Stimulated activated CD4-positive, alpha-beta T cell treated with anti-CD3 and anti-CD28 coated beads, TNF-alpha, amount 100 ng/mL, for 4 hours (primary cell): ENCODE results near the gene TOM1L2.
"Not testable (repeated sequence)": the region's sequence is repeated elsewhere in the genome, so short reads cannot be mapped to it uniquely, and the experiment has no call there.

Experiments
- DNase-seq, 3 experiments: peaks; one replicate each; pipeline ENCODE4 v3.0.0-alpha.2; 2020; ENCODE audit warnings: low read depth in 3 of 3

The TOM1L2 gene

GRCh38 chr17:17972126-17972951, at the start of gene TOM1L2, which contains the start of gene DRC3:
Gene TOM1L2, minus strand, starts transcription at chr17:17972400. Its CDS starts 87 bp downstream, at chr17:17972313.
Gene DRC3, plus strand, starts transcription at chr17:17972862. Its CDS starts 4,737 bp downstream, at chr17:17977599.
- DNase-seq: peak; percentile 98 to 100 (median 100)

- DNase-seq: no peak
Observed at GRCh38 chr17:18021372-18021771, 49.2 kb upstream of the TOM1L2 start.

- DNase-seq: no peak
Observed at GRCh38 chr17:18020971-18021370, 48.8 kb upstream of the TOM1L2 start.

DNA sequence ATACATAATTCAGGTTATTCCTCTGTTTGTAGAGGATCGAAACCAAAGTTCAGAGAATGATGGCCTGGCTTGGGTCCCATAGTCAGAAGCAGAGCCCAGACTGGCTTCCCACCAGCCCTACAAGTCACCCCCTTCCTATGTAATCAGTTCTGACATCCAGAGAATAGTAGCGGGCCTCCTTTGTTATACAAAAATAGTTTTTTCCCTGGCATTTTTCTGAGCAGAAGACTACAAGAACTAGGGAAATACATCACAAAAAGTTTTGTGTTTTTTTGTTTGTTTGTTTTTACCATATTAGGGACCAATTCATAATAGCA, 47.6 kb upstream of the TOM1L2 start:
- DNase-seq: no peak

GRCh38 chr17:18018411-18018921, 46.3 kb upstream of the TOM1L2 start:
- DNase-seq: no peak

DNA sequence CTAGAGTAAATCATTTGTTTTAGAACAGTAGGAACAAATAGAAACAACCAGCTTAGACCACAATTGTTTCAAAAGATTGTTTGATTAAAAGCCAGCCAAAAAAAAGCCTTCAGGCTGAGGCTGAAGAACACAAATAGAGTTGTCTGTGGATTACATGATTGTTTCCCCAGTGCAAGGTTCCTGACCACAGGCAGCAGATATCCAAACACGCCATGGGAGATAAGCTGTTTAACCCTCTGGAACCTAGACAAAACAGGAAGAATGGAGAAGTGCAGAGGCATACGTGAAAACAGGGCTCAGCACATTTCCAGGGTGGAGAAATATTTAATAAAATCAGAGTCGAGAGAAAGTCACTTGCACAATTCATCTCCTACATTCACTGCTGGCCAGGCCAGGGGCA, 45.8 kb upstream of the TOM1L2 start:
- DNase-seq: no peak

DNA sequence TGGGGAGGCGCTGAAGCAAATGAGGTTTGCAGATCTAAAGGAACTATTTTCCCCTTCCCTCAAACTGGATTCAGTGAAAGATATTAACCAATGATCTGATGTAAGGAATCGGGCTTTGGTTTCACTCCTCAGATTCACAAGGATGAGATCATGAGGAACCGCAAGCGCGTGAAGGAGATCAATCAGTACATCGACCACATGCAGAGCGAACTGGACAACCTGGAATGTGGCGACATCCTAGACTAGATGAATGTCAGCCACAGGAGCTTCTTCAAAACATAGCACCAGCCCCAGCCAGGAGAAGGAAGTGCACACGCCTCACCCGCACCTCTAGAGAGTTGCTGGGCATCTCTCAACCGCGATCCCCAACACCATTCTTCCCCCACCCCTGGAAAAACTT, 44.2 kb upstream of the TOM1L2 start:
- DNase-seq: no peak

DNA sequence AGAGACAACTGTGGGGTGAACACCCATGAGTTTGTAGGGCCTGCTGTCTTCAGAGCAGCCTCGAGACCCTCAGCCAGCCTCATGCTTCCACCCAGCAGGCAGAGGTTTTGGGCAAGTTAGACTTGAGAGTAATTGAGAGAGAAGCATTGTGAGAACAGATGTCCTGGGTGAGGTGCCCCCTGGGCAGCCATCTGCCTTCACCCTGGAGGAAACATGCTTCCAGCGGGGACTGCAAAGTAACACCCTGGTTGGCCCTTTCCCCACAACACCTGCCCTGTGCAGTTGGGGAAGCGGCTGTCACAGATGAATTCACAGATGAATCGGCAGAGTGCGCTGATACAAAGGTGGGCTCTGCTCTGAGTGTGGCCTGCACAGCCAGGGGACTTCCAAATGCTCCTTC, 43.4 kb upstream of the TOM1L2 start:
- no peak for DNase-seq

DNA sequence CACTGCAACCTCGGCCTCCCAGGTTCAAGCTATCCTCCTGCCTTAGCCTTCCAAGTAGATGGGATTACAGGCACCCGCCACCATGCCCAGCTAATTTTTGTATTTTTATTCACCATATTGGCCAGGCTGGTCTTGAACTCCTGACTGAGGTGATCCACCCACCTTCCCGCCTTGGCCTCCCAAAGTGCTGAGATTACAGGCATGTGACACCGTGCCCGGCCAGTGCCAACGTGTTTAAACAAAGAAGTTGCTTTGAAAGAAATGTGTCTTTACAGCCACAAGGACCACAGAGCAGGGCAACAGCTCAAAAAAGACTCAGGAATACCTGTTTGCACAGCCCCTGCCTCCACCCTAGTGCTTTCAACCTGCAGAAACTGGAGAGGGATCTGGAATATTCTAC, 41.8 kb upstream of the TOM1L2 start:
- DNase-seq: no peak

DNA sequence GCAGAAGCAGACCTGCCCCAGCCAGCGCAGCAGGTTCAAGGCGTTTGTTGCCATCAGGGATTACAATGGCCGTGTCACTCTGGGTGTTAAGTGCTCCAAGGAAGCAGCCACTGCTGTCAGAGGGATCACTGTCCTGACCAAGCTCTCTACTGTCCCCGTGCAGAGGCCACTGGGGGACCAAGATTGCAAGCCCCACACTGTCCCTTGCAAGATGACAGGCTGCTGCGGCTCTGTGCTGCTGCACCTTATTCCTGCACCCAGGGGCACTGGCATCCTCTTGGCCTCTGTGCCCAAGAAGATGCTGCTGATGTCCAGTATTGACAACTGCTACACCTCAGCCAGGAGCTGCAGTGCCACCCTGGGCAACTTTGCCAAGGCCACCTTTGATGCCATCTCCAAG, 39.1 kb upstream of the TOM1L2 start:
- DNase-seq: no peak

- DNase-seq: no peak
Observed at GRCh38 chr17:18009609-18010420, 37.6 kb upstream of the TOM1L2 start.

- no peak for DNase-seq
Observed at GRCh38 chr17:18008496-18009268, 36.5 kb upstream of the TOM1L2 start.

GRCh38 chr17:18006495-18007239, 34.5 kb upstream of the TOM1L2 start:
- no peak for DNase-seq

- DNase-seq: no peak
Observed at GRCh38 chr17:18005496-18005895, 33.3 kb upstream of the TOM1L2 start.

DNA sequence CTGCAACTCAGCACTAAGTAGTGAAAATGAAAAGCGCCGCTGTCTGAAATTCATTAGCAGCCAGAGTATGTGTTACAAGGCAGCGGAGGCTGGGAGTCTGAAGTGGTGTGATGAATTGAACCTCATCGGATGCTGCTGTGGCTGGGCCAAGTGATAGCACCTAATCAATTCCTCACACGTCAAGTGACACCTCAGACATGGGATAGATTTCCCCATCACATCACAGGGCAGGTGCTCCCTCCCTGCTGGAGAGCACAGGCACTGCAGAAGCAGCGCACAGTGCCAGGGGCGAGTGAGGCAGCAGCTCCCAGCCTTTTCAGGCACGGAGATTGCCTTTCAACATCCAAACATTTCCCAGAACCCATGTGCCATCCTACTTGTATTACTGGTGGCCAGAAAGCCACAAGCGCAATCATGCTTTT, 32.7 kb upstream of the TOM1L2 start:
- DNase-seq: no peak

DNA sequence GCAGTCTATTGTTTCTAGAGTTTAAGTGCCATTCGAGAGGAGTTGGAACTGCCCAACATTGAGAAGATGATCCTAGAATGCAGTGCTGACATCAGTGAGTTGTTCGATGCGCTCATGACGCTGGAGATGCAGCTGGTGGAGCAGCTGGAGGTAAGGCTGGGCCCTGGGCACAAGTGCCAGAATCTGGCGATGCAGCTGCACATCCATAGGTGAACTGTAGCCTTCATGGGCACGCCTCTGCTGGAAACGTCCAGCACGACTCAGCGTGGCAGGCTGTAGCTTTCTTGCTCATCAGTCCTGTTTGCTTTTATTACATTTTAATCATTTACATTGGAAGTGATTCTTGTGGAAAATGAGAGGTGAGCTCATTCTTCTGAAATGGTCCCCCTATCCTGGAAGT, 32.1 kb upstream of the TOM1L2 start:
- DNase-seq: no peak

DNA sequence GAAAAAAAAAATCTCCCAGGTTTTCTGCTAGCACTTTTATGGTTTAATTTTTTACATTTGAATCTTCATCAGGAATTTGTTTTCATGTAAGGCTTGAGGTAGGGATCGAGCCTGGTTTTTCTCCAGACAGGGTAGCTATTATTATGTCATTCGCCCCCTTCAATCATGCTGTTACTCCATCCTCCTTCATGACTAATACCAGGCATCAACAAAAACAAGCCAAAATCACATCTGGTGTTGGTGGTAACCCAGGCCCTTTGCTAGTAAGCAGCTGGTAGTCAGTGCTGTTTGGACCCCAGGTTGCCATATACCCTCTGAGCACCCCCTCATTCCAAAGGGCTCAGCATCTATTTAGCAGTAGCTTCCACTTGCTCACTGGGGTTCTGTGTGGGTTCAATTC, 30.0 kb upstream of the TOM1L2 start:
- no peak for DNase-seq

DNA sequence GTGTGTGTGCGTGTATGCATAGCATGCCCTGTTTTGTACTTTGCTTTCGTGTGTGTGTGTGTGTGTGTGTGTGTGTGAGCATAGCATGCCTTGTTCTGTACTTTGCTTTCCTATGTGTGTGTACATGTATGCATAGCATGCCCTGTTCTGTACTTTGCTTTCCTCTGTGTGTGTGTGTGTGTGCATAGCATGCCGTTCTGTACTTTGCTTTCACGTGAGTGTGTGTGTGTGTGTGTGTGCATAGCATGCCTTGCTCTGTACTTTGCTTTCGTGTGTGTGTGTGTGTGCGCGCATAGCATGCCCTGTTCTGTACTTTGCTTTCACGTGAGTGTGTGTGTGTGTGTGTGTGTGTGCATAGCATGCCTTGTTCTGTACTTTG, 27.8 kb upstream of the TOM1L2 start:
- no peak for DNase-seq

GRCh38 chr17:17999364-18000029, 27.3 kb upstream of the TOM1L2 start:
- DNase-seq: no peak

GRCh38 chr17:17998934-17999333, 26.7 kb upstream of the TOM1L2 start:
- no peak for DNase-seq

DNA sequence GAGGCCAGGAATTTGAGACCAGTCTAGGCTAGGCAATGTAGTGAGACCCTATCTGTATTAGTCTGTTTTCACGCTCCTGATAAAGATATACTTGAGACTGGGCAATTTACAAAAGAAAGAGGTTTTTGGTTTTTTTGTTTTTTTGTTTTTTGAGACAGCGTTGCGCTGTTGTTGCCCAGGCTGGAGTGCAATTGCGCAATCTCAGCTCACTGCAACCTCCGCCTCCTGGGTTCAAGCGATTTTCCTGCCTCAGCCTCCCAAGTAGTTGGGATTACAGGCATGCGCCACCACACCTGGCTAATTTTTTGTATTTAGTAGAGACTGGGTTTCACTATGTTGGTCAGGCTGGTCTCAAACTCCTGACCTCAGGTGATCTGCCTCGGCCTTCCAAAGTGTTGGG, 23.7 kb upstream of the TOM1L2 start:
- DNase-seq: not testable (repeated sequence)
